GDM1 (cell line): ENCODE results near the gene PCDH9.

Experiments used
- DNase-seq: peaks from one replicate; lab custom pipeline; 2025; lab: John Stamatoyannopoulos, UW

PCDH9 gene

GRCh38 chr13:66567899-66568612 lies 662.1 kb downstream of the PCDH9 start:
- no peak for DNase-seq

- no peak for DNase-seq
Measured at GRCh38 chr13:66565279-66565678, 664.9 kb downstream of the PCDH9 start.

DNA sequence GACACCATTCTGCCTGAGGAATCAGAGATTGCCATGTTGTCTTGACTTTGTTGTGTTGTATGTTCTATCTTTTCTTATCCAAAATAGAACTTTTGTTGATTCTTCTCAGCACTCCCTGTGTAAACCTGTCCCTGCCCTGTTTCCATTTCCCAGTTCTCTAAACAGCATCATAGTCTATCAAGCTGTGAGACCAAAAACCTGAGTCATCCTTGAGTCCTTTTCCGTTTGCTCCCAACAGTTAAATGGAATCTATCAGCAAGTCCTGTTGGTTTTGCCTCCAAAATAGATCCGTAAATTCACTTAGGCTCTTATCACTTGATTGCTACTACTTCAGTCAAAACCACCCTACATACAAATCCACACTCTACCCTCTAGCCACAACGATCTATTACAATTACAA lies 667.1 kb downstream of the PCDH9 start:
- no peak for DNase-seq

DNA sequence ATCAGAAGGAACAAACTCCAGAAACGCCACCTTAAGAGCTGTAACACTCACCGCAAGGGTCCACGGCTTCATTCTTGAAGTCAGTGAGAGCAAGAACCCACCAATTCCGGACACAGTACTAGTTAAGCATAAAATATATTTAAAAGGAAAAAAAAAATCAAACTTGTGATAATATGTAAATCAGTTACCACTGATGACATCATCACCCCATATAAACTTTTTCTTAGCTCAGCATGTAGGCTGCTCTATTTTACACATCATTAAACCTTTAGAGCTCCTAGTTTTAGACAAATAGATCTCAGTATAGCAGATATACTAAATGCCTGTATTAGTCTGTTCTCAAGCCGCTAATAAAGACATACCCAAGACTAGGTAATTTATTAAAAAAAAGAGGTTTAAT lies 668.1 kb downstream of the PCDH9 start:
- no peak for DNase-seq

DNA sequence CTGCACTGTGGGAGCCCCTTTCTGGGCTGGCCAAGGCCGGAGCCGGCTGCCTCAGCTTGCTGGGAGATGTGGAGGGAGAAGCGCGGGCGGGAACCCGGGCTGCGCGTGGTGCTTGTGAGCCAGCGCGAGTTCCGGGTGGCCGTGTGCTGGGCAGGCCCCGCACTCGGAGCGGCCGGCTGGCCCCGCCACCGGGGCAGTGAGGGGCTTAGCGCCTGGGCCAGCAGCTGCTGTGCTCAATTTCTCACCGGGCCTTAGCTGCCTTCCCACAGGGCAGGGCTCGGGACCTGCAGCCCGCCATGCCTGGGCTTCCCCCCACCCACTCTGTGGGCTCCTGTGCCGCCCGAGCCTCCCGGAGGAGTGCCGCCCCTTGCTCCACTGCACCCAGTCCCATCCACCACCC lies 669.1 kb downstream of the PCDH9 start:
- DNase-seq = no peak

GRCh38 chr13:66560189-66560588 lies 669.9 kb downstream of the PCDH9 start:
- DNase-seq = no peak

DNA sequence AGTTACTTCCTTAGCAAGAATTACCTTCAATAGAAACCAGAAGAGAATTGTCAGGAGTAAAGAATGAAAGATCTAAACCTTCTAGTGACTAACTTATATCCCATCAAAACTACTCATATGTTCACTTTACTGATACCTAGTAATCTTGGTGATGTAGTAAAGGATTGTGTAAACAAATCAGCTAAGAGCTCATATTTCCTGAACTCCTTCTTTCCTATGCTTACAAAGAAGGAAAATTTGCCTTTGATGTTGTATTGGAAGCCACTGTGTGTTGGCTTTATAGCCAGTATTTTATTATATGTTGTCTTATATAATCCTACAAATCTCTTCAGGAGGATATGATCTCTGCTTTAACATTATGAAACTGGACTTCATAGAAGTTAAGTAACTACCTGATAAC lies 671.0 kb downstream of the PCDH9 start:
- no peak for DNase-seq

DNA sequence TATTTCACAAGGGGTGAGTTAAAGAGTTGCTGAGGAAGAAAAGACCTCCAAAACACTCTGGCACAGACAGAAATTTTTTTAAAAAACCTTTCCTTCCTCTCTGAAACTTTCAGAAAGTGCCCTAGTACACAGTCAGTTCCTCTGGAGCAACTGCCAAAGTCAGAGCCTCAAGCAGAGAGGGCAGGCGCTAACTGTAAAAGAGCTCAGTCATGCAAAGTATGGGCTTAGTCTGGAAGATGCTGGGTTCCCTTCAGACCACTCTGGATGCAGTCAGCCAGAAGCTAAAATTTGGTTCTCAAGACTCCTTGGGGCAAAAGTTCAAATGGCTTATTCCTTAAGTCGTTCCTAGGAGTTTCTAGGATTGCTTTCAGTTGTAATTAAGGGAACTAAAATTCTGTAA lies 671.6 kb downstream of the PCDH9 start:
- peak; percentile 14 for DNase-seq

DNA sequence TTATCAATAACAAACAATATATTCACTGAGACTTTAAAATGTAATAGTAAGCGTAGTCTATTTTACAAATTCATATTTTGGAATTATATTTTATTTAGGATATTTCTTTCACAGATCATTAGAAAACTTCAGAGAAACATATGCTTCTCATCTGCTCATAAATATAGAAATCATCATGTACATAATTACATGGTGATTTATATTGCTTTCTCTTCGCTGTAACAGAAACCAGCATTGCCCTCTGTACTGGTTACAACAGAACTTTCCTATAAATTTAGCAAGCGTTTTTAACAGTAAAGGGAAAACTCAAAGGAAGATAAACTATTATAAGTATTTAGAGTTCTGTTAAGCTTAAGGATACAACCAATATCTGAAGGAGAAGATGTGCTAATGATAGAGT lies 672.8 kb downstream of the PCDH9 start:
- no peak for DNase-seq

DNA sequence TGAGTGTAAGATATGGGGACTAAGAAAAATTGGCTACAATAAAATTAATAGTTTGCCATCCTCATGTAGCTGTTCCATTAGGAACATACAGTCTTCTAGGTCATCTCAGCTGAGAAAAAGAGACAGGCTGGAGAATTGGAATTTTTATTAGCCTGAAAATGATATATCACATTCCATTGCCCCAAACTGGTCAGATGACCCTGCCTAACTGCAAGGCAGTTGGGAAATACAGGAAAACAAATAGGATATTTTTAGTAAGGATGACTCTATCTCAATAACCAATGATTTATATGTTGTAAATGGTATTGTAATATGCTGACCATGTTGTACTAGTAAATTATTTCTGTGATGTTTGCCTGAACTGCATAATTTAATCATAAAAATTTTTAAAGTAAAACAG lies 673.8 kb downstream of the PCDH9 start:
- no peak for DNase-seq

DNA sequence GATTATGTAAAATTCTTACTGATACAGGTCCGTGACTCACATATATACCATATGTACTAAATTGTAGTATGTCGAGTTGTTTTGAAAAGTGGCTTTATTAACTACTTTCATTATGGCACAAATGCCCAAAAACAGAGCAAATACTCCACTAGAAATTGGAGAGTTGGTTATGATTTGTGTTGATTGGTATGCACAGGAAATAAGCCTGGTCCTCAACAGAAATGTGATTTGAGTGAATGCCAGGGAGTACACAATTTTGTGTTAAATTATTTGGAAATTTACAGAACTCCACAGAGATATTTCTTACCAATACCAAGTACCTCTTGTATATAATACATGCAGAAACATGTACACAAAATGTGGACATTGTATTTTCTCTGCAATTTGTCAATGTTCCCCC lies 676.7 kb downstream of the PCDH9 start:
- DNase-seq = no peak

GRCh38 chr13:66551128-66551527 lies 679.0 kb downstream of the PCDH9 start:
- no peak for DNase-seq

GRCh38 chr13:66547685-66548084 lies 682.5 kb downstream of the PCDH9 start:
- DNase-seq = no peak

GRCh38 chr13:66546534-66547379 lies 683.4 kb downstream of the PCDH9 start:
- DNase-seq = no peak

- no peak for DNase-seq
Measured at GRCh38 chr13:66543780-66544179, 686.4 kb downstream of the PCDH9 start.

GRCh38 chr13:66537417-66537816 lies 692.7 kb downstream of the PCDH9 start:
- DNase-seq = no peak

DNA sequence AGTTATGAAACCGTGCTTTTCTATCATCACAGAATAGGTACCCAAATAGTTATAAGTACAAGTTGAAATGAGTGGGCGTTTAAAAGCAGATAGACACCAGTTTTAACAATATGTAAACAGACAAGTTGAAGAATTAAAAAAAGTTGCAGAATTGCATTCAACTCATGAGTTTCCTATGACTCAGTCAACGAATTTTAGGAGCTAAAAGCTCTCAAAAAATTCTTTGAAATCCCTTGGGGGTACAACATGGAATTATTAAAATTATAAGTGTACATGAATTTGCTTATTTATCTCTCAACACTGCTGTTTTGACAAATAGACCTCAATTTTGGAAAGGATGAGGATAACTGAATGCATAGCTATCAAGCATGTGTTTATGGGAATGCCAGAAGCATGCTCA lies 693.4 kb downstream of the PCDH9 start:
- DNase-seq = no peak

DNA sequence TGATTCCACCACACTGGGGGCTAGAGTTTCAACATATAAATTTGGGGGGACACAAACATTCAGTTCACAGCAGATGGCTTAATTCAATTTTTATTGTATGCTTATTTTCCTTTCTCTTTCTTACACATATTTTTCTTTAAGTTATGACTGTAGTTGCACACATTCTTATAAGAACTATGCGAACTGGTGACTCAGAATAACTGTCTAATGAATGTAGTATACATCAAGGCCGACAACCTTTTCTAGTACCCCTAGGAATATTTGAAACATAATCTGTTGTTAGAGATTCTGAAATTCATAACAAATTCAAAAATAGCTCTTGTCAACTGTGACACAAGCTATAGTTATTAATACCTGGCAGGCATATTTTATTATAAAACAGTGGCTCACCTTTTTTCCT lies 695.6 kb downstream of the PCDH9 start:
- no peak for DNase-seq

DNA sequence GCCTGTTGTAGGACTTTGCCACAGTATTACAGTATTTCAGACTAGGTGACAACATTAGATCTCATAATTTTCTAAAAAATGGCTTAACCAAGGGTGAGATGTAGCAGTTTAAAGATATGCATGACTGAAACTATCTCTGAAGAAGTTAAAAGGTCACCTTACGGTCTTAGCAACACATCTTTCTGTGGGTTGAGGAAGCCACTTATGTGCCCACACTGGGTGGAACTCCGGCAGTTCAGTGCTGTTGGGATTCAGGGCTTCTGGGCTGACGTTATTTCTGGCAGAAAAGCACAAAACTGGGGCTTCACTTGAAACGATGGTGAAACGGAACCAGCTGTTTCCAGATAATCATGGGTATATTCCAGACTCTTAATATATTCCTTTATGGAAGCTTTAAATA lies 697.3 kb downstream of the PCDH9 start:
- no peak for DNase-seq

- no peak for DNase-seq
Measured at GRCh38 chr13:66532146-66532545, 698.0 kb downstream of the PCDH9 start.

GRCh38 chr13:66530686-66531085 lies 699.5 kb downstream of the PCDH9 start:
- DNase-seq = no peak

- DNase-seq = no peak
Measured at GRCh38 chr13:66530158-66530557, 700.0 kb downstream of the PCDH9 start.

DNA sequence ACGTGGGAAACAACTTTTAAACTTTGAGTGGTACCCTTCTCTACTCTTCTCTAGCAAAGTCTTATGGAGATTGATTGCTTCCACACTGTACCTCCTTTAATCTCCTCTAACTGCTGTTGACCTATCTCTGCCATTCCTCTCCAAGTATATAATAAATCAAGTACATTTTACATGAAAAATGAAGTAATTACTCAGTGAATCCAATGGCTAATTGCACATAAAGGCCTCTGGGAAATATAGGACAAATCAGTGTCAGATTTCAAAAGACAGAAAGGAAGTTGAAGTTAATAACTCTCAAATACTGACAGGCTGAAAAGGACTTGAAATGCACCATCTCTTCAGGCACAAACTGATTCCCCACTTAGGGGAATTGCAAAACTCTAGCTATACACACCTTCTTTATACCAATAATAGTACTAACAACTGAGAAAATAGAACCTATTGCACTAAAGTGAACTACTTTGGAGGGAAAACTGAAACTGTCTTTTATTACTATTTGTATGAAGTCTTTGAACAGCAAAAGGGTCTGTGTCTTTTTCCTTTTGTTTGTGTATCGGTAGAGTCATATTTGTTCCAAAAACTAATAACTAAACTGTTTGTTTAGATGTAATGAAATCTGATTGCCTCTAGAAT lies 701.1 kb downstream of the PCDH9 start:
- no peak for DNase-seq
